ENCODE results near the gene C14orf180. TPM values are rescaled to one million over a fixed set of nuclear protein-coding genes. Genes with fewer than 3 reads are reported as not detected.

The C14orf180 gene
- polyA plus RNA-seq, 1 experiment, result not detected

DNA sequence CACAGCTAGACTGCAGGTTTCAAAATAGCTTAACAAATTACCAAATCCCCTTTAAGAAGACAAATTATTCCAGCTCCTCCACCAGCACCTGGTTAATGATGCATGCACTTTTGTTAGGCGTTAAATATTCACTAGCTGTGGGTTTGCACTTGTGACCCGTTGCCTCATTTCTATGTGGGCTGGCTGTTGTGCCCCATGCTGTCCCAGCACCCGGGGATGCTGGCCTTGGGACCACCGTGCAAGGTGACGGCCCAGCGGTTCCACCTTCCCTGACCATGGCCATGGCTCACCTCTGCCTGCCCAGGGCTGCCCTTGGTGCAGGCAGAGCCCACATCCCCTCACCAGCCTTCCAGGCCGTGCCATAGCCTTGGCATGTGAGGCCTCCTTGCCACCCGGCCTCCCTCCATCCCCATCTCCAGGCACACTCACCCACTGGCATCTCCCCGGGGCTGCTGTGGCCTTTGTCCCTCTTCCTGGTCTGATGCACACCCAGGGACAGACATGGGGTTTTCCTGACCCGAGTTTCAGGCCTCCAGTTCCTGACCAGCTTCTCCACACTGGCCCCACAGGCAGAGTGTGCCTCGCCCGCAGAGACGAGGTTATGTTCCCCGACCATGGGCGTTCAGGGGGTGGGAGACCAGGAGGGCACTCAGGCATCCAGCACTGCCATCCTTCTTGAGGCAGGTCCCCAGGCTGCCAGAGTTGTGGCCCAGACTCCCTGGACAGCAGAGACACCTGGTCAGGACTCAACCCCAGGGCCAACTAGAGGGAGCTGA lies 20.3 kb upstream of the C14orf180 start:
- TF ChIP-seq, protein P1, sequence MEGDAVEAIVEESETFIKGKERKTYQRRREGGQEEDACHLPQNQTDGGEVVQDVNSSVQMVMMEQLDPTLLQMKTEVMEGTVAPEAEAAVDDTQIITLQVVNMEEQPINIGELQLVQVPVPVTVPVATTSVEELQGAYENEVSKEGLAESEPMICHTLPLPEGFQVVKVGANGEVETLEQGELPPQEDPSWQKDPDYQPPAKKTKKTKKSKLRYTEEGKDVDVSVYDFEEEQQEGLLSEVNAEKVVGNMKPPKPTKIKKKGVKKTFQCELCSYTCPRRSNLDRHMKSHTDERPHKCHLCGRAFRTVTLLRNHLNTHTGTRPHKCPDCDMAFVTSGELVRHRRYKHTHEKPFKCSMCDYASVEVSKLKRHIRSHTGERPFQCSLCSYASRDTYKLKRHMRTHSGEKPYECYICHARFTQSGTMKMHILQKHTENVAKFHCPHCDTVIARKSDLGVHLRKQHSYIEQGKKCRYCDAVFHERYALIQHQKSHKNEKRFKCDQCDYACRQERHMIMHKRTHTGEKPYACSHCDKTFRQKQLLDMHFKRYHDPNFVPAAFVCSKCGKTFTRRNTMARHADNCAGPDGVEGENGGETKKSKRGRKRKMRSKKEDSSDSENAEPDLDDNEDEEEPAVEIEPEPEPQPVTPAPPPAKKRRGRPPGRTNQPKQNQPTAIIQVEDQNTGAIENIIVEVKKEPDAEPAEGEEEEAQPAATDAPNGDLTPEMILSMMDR (IDR thresholded peaks at IDR 0.05; ENCODE audit: low read depth, low read length), result no peak
- ChIA-PET CTCF (no interaction called here), POLR2A (no interaction called here)
- Histone ChIP-seq H3K27ac (ENCODE audit: low read depth, low read length) (no peak overlapping the region), H3K9me3 (ENCODE audit: control insufficient read depth, insufficient read depth, low read length) (no peaks in the 10 kb centered on the region), H3K27me3 (ENCODE audit: control insufficient read depth, insufficient read depth, low read length) (peaks cover 1% of the 10 kb centered on the region), H3K4me3 (ENCODE audit: low read depth, low read length) (no peak overlapping the region)
- DNase-seq (ENCODE audit: low read depth, low spot score), result no peak

DNA sequence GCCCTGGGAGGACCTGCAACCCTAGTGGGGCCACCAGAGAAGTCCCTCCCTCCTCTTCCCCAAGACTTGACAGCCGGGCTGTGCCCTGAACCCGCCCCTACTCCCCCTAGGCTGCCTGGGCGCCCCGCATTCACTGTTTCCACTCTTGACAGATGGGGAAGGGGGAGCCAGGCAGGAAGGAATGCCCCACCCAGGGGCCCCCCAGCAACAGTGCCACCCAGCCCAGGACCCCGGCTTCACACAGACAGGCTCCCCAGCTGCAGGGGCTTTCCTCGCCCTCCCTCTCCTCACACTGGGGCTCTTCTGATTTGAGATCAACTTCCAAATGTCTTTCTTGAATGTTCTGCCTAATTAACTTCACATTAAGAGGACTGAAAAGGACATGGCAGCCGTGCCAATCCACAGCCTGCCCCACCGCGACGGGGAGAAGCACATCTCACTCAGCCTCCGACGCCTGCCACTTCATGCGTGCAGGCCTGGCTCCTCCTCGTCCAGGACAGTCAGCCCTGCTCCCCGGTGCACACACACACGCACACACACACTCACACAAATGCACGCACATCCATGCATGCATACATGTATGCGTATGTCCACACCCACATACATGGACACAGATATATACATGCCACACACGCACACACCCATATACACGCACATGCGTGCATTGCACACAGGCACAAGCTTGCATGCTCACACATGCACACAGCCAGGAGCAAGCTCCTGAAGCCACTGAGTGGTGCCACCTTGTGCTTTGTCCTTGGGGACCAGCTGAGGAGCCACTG lies 19.6 kb upstream of the C14orf180 start:
- CTCF ChIA-PET, result no interaction called here

DNA sequence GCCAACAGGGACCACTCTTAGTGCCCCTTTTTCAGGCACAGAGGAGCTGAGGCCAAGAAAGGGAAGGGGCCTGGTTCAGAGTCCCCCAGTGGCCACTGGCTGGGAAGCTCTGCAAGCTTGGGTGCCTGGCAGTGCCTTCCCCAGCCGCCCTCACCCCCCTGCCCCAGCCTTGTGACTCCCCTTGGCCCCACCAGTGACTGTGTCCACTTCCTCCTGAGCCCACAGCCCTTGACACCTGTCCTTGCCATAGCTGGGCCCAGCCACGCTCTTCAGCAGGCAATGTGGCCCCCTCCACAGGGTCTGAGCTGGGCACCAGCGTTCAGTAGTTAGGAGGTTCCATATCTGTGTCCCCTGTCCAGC lies 19.0 kb upstream of the C14orf180 start:
- no peak for DNase-seq (ENCODE audit: low read depth, low spot score)
- TF ChIP-seq, protein P1 (IDR thresholded peaks at IDR 0.05; ENCODE audit: low read depth, low read length), result no peak
- H3K27me3 ChIP-seq (ENCODE audit: control insufficient read depth, insufficient read depth, low read length), result peaks cover 2% of the 10 kb centered on the region
- no peak overlapping the region for H3K27ac ChIP-seq (ENCODE audit: low read depth, low read length)
- CTCF ChIA-PET, result no interaction called here
- POLR2A ChIA-PET, result interaction anchor here (0.7 kb wide), 1 partner anchor 383 kb away, joined by 4 read pairs; no protein-coding TSS in a partner anchor
- no peaks in the 10 kb centered on the region; the same call in 1 of the 2 replicates for H3K9me3 ChIP-seq (ENCODE audit: control insufficient read depth, insufficient read depth, low read length)
- H3K4me3 ChIP-seq (ENCODE audit: low read depth, low read length), result no peak overlapping the region

More for the DNA sequence above, 19.6 kb upstream of the C14orf180 start:
- TF ChIP-seq, protein P1 (IDR thresholded peaks at IDR 0.05; ENCODE audit: low read depth, low read length), result no peak
- DNase-seq (ENCODE audit: low read depth, low spot score), result no peak
- Histone ChIP-seq H3K27me3 (ENCODE audit: control insufficient read depth, insufficient read depth, low read length) (peaks cover 2% of the 10 kb centered on the region), H3K4me3 (ENCODE audit: low read depth, low read length) (no peak overlapping the region), H3K27ac (ENCODE audit: low read depth, low read length) (no peak overlapping the region), H3K9me3 (ENCODE audit: control insufficient read depth, insufficient read depth, low read length) (no peaks in the 10 kb centered on the region)
- POLR2A ChIA-PET, result no interaction called here

DNA sequence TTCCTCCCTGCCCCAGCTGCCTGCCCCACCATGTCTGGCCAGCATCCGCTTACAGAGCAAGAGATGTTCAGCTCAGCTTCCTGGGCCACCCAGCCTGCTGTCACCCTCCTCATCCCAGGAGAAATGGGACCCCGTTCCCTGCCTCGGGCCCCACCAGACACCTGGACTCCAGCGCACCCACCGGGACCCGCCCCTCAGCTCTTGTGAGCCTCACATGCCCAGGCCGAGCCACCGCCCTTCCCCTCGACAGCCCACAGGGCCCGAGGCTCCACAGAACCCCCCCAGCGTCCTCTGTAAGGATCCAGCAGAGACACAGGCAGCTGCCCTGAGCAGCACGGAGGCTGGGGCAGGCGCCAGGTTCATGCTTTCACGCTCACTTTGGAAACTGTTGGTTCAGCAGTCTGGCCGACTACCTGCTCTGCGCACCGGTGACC lies 18.4 kb upstream of the C14orf180 start:
- ChIA-PET CTCF (no interaction called here), POLR2A (interaction anchor here (0.7 kb wide), 1 partner anchor 383 kb away, joined by 4 read pairs; no protein-coding TSS in a partner anchor)
- H3K27me3 ChIP-seq (ENCODE audit: control insufficient read depth, insufficient read depth, low read length), result peaks cover 2% of the 10 kb centered on the region
- no peak for DNase-seq (ENCODE audit: low read depth, low spot score)
- no peaks in the 10 kb centered on the region; the same call in 1 of the 2 replicates for H3K9me3 ChIP-seq (ENCODE audit: control insufficient read depth, insufficient read depth, low read length)
- TF ChIP-seq, protein P1 (IDR thresholded peaks at IDR 0.05; ENCODE audit: low read depth, low read length), result no peak
- no peak overlapping the region for H3K4me3 ChIP-seq (ENCODE audit: low read depth, low read length)
- H3K27ac ChIP-seq (ENCODE audit: low read depth, low read length), result no peak overlapping the region
